Measurements from ENCODE around the gene SRCIN1.

GRCh38 chr17:38568274-38568673 lies 37.5 kb downstream of the SRCIN1 start:
- TF ChIP-seq POLR2A (IDR thresholded peaks at IDR 0.05; ENCODE audit: low read depth) (no peak), CTCF (IDR thresholded peaks at IDR 0.05) (no peak), POLR2AphosphoS5 (IDR thresholded peaks at IDR 0.05) (no peak)

All from esophagus muscularis mucosa (tissue), 3 donors.